ENCODE results near the gene MAP3K10. TPM values are rescaled to one million over a fixed set of nuclear protein-coding genes. Genes with fewer than 3 reads are reported as not detected.

The MAP3K10 gene
- total and polyA plus RNA-seq, 9 of the 15 experiments (the other 6 are each of a cell fraction or from before 2014, with no cell fraction given) = 0.01 to 8.0 (median 2.7) TPM; not detected in 1

GRCh38 chr19:40157059-40157458, 34.2 kb upstream of the MAP3K10 start:
- Histone ChIP-seq H3K27me3 (ENCODE audit: control insufficient read depth in 2 of 2, insufficient read depth in 2 of 2, low read length in 2 of 2) (no peaks in the 10 kb centered on the region), H3K27ac (ENCODE audit: extremely low read depth, low read depth, low read length) (no peak overlapping the region), H3K4me3 (no peak overlapping the region), H4K20me1 (replicated peaks; ENCODE audit: control insufficient read depth, insufficient read depth, low read length) (no peaks in the 10 kb centered on the region; the same call in 1 of the 2 replicates), H3K79me2 (ENCODE audit: control insufficient read depth, insufficient read depth, low read length) (no peaks in the 10 kb centered on the region), H3K9me1 (ENCODE audit: control insufficient read depth, insufficient read depth, low read length) (no peaks in the 10 kb centered on the region), H3K9ac (ENCODE audit: insufficient read depth in 1 of 2, low read depth in 2 of 2, low read length in 2 of 2) (no peak overlapping the region), H3K4me2 (ENCODE audit: insufficient read depth, low read length) (no peak overlapping the region), H3K4me1 (replicated peaks in 1 of 2; ENCODE audit: control insufficient read depth in 2 of 2, insufficient read depth in 2 of 2, low read length in 2 of 2) (no peaks in the 10 kb centered on the region; a peak in 2 of 5 replicates), H3K9me3 (replicated peaks; ENCODE audit: control insufficient read depth, insufficient read depth, low read depth, low read length) (no peaks in the 10 kb centered on the region), H2AFZ (ENCODE audit: low read depth, low read length) (no peak overlapping the region), H3K36me3 (ENCODE audit: control insufficient read depth, insufficient read depth, low read length) (no peaks in the 10 kb centered on the region)
- ChIA-PET CTCF (ENCODE audit: low intra/inter-chr PET ratio) (interaction anchor here (0.6 to 1.1 kb wide), 2 partner anchors 61 to 1413 kb away, joined by 3 read pairs; no protein-coding TSS in a partner anchor), POLR2A (no interaction called here)
- intact Hi-C loops (cut with micrococcal nuclease) = no loop called here
- FAIRE-seq (no peak), DNase-seq (ENCODE audit: extremely low read depth in 1 of 4, low spot score in 3 of 4) (no peak), ATAC-seq (no peak)
- TF ChIP-seq KLF13 (tag; IDR thresholded peaks at IDR 0.05; ENCODE audit: borderline replicate concordance, low read depth) = no peak
- no peak for TF ChIP-seq JUN (IDR thresholded peaks at IDR 0.05; ENCODE audit: borderline replicate concordance, low read depth, low read length)
- no peak for TF ChIP-seq JUN (CRISPR knock-in tag; IDR thresholded peaks at IDR 0.05; ENCODE audit: borderline replicate concordance)
- no peak for TF ChIP-seq FOXM1 (IDR thresholded peaks at IDR 0.05; ENCODE audit: low read depth)
- TF ChIP-seq FOXM1 (CRISPR knock-in tag; IDR thresholded peaks at IDR 0.05; ENCODE audit: low read depth) = no peak
- TF ChIP-seq ETS1 (conservative IDR thresholded peaks at IDR 0.05; ENCODE audit: control insufficient read depth, low read depth, low read length) = no peak
- no peak for TF ChIP-seq DEAF1 (CRISPR knock-in tag; IDR thresholded peaks at IDR 0.05)
- no peak for TF ChIP-seq CEBPZ (IDR thresholded peaks at IDR 0.05; ENCODE audit: borderline replicate concordance, low read depth, low read length)
- no peak for TF ChIP-seq SOX6 (IDR thresholded peaks at IDR 0.05)
- TF ChIP-seq EZH2 (IDR thresholded peaks at IDR 0.05; ENCODE audit: borderline replicate concordance, low read depth, low read length) = no peak
- no peak for TF ChIP-seq SMARCA4 (IDR thresholded peaks at IDR 0.05)
- TF ChIP-seq ZFP36 (IDR thresholded peaks at IDR 0.05; ENCODE audit: low read depth, low read length, partially characterized antibody) = no peak
- no peak for TF ChIP-seq FOXO4 (CRISPR knock-in tag; IDR thresholded peaks at IDR 0.05)
- no peak for TF ChIP-seq ELF2 (CRISPR knock-in tag; IDR thresholded peaks at IDR 0.05)
- no peak for TF ChIP-seq SIRT6 (IDR thresholded peaks at IDR 0.05; ENCODE audit: low read depth, low read length)
- no peak for TF ChIP-seq RBM25 (IDR thresholded peaks at IDR 0.05; ENCODE audit: low read depth, low read length, severe bottlenecking)
- in situ Hi-C loops (cut with MboI) = no loop called here
- BruUV-seq (replicated peaks) = no TSS peak
- WGBS (ENCODE audit: insufficient coverage, low coverage, missing lambda C conversion rate) = 17% methylated on average over 6 of the region's 6 CpGs

Data from K562 (cell line).